ENCODE measurements around the gene SRGAP2. TPM values are rescaled to one million over a fixed set of nuclear protein-coding genes. Genes with fewer than 3 reads are reported as not detected.
A peak's percentile ranks its signal among the peaks of the same experiment; 100 is the strongest.
"Not testable (repeated sequence)": the region's sequence is repeated elsewhere in the genome, so short reads cannot be mapped to it uniquely, and the experiment has no call there.

SRGAP2 gene
- total and polyA plus RNA-seq, 5 donors from 2014 or later: 9.2 to 89.5 (median 15.1) TPM

DNA sequence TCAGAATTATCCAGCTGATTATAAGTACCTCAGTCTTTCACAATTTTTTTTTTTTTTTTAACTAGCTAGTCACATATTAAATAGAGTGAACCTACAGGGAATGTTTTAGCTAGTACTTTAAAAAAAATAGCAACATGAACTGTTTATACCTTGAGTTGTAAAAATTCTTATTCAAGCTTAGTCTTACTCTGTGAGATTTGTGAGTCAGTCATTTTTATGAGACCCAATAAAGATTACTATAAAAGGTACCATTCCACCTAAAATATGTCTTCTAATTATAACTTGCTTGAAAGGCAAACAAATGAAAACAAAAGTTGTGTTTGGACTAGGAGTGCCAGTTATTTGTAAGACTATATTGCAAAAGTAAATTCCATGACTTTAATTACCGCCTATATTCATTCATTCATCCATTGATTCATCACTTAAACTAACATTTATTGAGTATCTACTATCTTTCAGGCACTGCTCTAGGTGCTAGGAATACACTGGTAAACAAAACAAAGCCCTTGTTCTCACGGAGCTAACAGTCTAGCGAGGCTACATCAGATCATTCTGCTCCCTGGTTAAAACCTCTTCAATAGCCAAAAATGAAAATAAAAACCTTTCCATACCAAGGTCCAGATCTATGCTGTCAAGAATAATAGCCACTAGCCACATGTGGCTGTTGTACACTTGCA, 6.5 kb upstream of the SRGAP2 start:
- DNase-seq; ATAC-seq (ENCODE audit: low read depth in 2 of 2); H3K27ac Mint-ChIP-seq; H3K27me3 ChIP-seq (ENCODE audit: control insufficient read depth, insufficient read depth, low read length); H3K4me3 ChIP-seq (ENCODE audit: low read depth, low read length); H3K36me3 ChIP-seq (ENCODE audit: control insufficient read depth, insufficient read depth, low read length); H3K27ac ChIP-seq (ENCODE audit: insufficient read depth, low read length, poor library complexity, severe bottlenecking); H3K9me3 ChIP-seq (ENCODE audit: control insufficient read depth in 2 of 2, low read length in 2 of 2); H3K36me3 Mint-ChIP-seq; H3K9me3 Mint-ChIP-seq; H3K4me1 ChIP-seq (ENCODE audit: control insufficient read depth, insufficient read depth, low read length, poor library complexity, severe bottlenecking); H3K27me3 Mint-ChIP-seq; H3K4me3 Mint-ChIP-seq; H3K4me1 Mint-ChIP-seq: not testable (repeated sequence)

GRCh38 chr1:206202789-206203363, 465 bp upstream of the SRGAP2 start, which contains the start of gene FAM72A:
Gene FAM72A, minus strand, starts transcription at chr1:206202839. Its CDS starts 814 bp downstream, at chr1:206202025.
- peak within 1 kb of the TSS; percentile 51 for H3K27ac ChIP-seq (ENCODE audit: insufficient read depth, low read length, poor library complexity, severe bottlenecking)

GRCh38 chr1:206204159-206204511, 794 bp downstream of the SRGAP2 start:
- H3K36me3 ChIP-seq (ENCODE audit: control insufficient read depth, insufficient read depth, low read length); H3K36me3 Mint-ChIP-seq; ATAC-seq (ENCODE audit: low read depth in 2 of 2); H3K4me1 Mint-ChIP-seq; H3K27me3 Mint-ChIP-seq; H3K4me3 ChIP-seq (ENCODE audit: low read depth, low read length); H3K27me3 ChIP-seq (ENCODE audit: control insufficient read depth, insufficient read depth, low read length); H3K9me3 Mint-ChIP-seq; H3K27ac ChIP-seq (ENCODE audit: insufficient read depth, low read length, poor library complexity, severe bottlenecking); H3K27ac Mint-ChIP-seq; H3K4me1 ChIP-seq (ENCODE audit: control insufficient read depth, insufficient read depth, low read length, poor library complexity, severe bottlenecking); H3K9me3 ChIP-seq (ENCODE audit: control insufficient read depth in 2 of 2, low read length in 2 of 2): not testable (repeated sequence)
- peak in 1 of 3 donors; percentile 0 for DNase-seq
- peak overlapping the region in 3 of 4 donors; percentile 69 to 82 (median 73) for H3K4me3 Mint-ChIP-seq

More at GRCh38 chr1:206202789-206203363, 465 bp upstream of the SRGAP2 start, which contains the start of gene FAM72A:
- peak; percentile 87 to 89 for ATAC-seq (ENCODE audit: low read depth in 2 of 2)
- not testable (repeated sequence) for H3K4me1 Mint-ChIP-seq; H3K4me1 ChIP-seq (ENCODE audit: control insufficient read depth, insufficient read depth, low read length, poor library complexity, severe bottlenecking); H3K9me3 ChIP-seq (ENCODE audit: control insufficient read depth in 2 of 2, low read length in 2 of 2); H3K4me3 ChIP-seq (ENCODE audit: low read depth, low read length); H3K36me3 Mint-ChIP-seq; H3K36me3 ChIP-seq (ENCODE audit: control insufficient read depth, insufficient read depth, low read length); H3K9me3 Mint-ChIP-seq; H3K27me3 ChIP-seq (ENCODE audit: control insufficient read depth, insufficient read depth, low read length); H3K27me3 Mint-ChIP-seq
- Mint-ChIP-seq H3K4me3 (peak within 1 kb of the TSS; percentile 81 to 90 (median 86)), H3K27ac (peak within 1 kb of the TSS in 1 of 3 donors; percentile 48)
- DNase-seq: peak; percentile 96 to 99 (median 99)

GRCh38 chr1:206204871-206205270, 1.5 kb downstream of the SRGAP2 start:
- peak in 1 of 3 donors; percentile 0 for DNase-seq
- H3K36me3 Mint-ChIP-seq; H3K9me3 Mint-ChIP-seq; ATAC-seq (ENCODE audit: low read depth in 2 of 2); H3K4me3 ChIP-seq (ENCODE audit: low read depth, low read length); H3K27me3 ChIP-seq (ENCODE audit: control insufficient read depth, insufficient read depth, low read length); H3K36me3 ChIP-seq (ENCODE audit: control insufficient read depth, insufficient read depth, low read length); H3K4me1 ChIP-seq (ENCODE audit: control insufficient read depth, insufficient read depth, low read length, poor library complexity, severe bottlenecking); H3K4me1 Mint-ChIP-seq; H3K27me3 Mint-ChIP-seq; H3K9me3 ChIP-seq (ENCODE audit: control insufficient read depth in 2 of 2, low read length in 2 of 2); H3K27ac ChIP-seq (ENCODE audit: insufficient read depth, low read length, poor library complexity, severe bottlenecking): not testable (repeated sequence)
- H3K4me3 Mint-ChIP-seq: peak overlapping the region; percentile 77 to 94 (median 84)
- peak overlapping the region in 1 of 3 donors; percentile 48 for H3K27ac Mint-ChIP-seq

GRCh38 chr1:206205569-206205968, 2.2 kb downstream of the SRGAP2 start:
- DNase-seq: peak in 1 of 3 donors; percentile 1
- not testable (repeated sequence) for H3K4me3 ChIP-seq (ENCODE audit: low read depth, low read length); H3K9me3 ChIP-seq (ENCODE audit: control insufficient read depth in 2 of 2, low read length in 2 of 2); H3K36me3 Mint-ChIP-seq; H3K27ac Mint-ChIP-seq; H3K4me3 Mint-ChIP-seq; H3K36me3 ChIP-seq (ENCODE audit: control insufficient read depth, insufficient read depth, low read length); H3K27ac ChIP-seq (ENCODE audit: insufficient read depth, low read length, poor library complexity, severe bottlenecking); H3K4me1 ChIP-seq (ENCODE audit: control insufficient read depth, insufficient read depth, low read length, poor library complexity, severe bottlenecking); H3K27me3 ChIP-seq (ENCODE audit: control insufficient read depth, insufficient read depth, low read length); ATAC-seq (ENCODE audit: low read depth in 2 of 2); H3K9me3 Mint-ChIP-seq; H3K4me1 Mint-ChIP-seq; H3K27me3 Mint-ChIP-seq

GRCh38 chr1:206210802-206211201, 7.5 kb downstream of the SRGAP2 start:
- not testable (repeated sequence) for DNase-seq; H3K4me3 ChIP-seq (ENCODE audit: low read depth, low read length); H3K27ac ChIP-seq (ENCODE audit: insufficient read depth, low read length, poor library complexity, severe bottlenecking); H3K4me1 ChIP-seq (ENCODE audit: control insufficient read depth, insufficient read depth, low read length, poor library complexity, severe bottlenecking); H3K4me3 Mint-ChIP-seq; H3K27me3 Mint-ChIP-seq; H3K36me3 Mint-ChIP-seq; H3K9me3 Mint-ChIP-seq; H3K4me1 Mint-ChIP-seq; H3K27me3 ChIP-seq (ENCODE audit: control insufficient read depth, insufficient read depth, low read length); ATAC-seq (ENCODE audit: low read depth in 2 of 2); H3K27ac Mint-ChIP-seq; H3K36me3 ChIP-seq (ENCODE audit: control insufficient read depth, insufficient read depth, low read length); H3K9me3 ChIP-seq (ENCODE audit: control insufficient read depth in 2 of 2, low read length in 2 of 2)

- not testable (repeated sequence) for H3K9me3 ChIP-seq (ENCODE audit: control insufficient read depth in 2 of 2, low read length in 2 of 2); H3K4me3 Mint-ChIP-seq; H3K4me1 ChIP-seq (ENCODE audit: control insufficient read depth, insufficient read depth, low read length, poor library complexity, severe bottlenecking); H3K27ac ChIP-seq (ENCODE audit: insufficient read depth, low read length, poor library complexity, severe bottlenecking); H3K4me3 ChIP-seq (ENCODE audit: low read depth, low read length); H3K27ac Mint-ChIP-seq; H3K36me3 Mint-ChIP-seq; DNase-seq; H3K36me3 ChIP-seq (ENCODE audit: control insufficient read depth, insufficient read depth, low read length); H3K27me3 ChIP-seq (ENCODE audit: control insufficient read depth, insufficient read depth, low read length); H3K9me3 Mint-ChIP-seq; H3K4me1 Mint-ChIP-seq; H3K27me3 Mint-ChIP-seq; ATAC-seq (ENCODE audit: low read depth in 2 of 2)
Measured at GRCh38 chr1:206215600-206216392, 12.5 kb downstream of the SRGAP2 start.

Measured in CD4-positive, CD25-positive, alpha-beta regulatory T cell (primary cell).